ENCODE results near the gene RAB3C. TPM values are rescaled to one million over a fixed set of nuclear protein-coding genes. Genes with fewer than 3 reads are reported as not detected.

Gene RAB3C
- total RNA-seq, 1 donor from 2014 or later, result 3.8 TPM

DNA sequence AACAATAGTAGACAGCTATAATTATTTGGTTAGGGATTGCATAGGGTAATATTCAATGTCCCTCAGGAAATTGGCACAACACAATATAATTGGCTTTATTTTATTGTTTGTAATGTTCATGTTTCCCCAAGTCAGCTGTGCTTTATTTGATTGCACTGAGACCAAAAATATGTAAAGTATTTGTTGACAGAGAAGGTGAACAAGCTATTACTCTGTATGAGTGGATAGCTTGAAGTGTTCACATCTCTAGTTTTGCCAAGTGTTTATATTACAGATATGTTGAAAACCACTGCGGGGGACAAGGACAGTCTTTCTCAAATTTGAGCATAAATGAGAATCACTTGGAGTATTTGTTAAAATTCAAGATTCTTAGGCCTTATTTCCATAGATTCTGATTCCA lies 83.3 kb downstream of the RAB3C start:
- peaks cover 9% of the 10 kb centered on the region for H3K4me1 Mint-ChIP-seq
- no peak overlapping the region for H3K4me3 ChIP-seq
- H3K27ac ChIP-seq, result no peak overlapping the region

GRCh38 chr5:58666598-58667581 lies 84.0 kb downstream of the RAB3C start:
- Histone ChIP-seq H3K27me3 (no peaks in the 10 kb centered on the region), H3K36me3 (no peaks in the 10 kb centered on the region), H4K20me1 (ENCODE audit: low read depth) (no peaks in the 10 kb centered on the region), H3F3A (ENCODE audit: low read depth) (no peaks in the 10 kb centered on the region), H3K79me2 (ENCODE audit: low read depth) (no peaks in the 10 kb centered on the region), H3K4me1 (peaks cover 14% of the 10 kb centered on the region), H2AFZ (replicated peaks) (peak overlapping the region; percentile 76), H3K9me3 (ENCODE audit: low read depth) (no peaks in the 10 kb centered on the region), H3K27ac (no peak overlapping the region), H3K4me2 (peak overlapping the region; percentile 17), H3K9ac (no peak overlapping the region), H3K4me3 (no peak overlapping the region)
- DNase-seq (ENCODE audit: low spot score), result peak; percentile 61
- Mint-ChIP-seq H3K36me3 (no peaks in the 10 kb centered on the region), H3K27ac (no peak overlapping the region), H3K9me3 (peaks cover 3% of the 10 kb centered on the region), H3K27me3 (ENCODE audit: insufficient read depth, low read depth) (peaks cover 2% of the 10 kb centered on the region), H3K4me1 (peaks cover 9% of the 10 kb centered on the region), H3K4me3 (no peak overlapping the region)
- TF ChIP-seq EZH2 (IDR thresholded peaks at IDR 0.05), result no peak
- no peak for TF ChIP-seq CTCF (IDR thresholded peaks at IDR 0.05)
- no peak for TF ChIP-seq EZH2phosphoT487 (IDR thresholded peaks at IDR 0.05)

More for the DNA sequence above, 83.3 kb downstream of the RAB3C start:
- Histone ChIP-seq H3K9ac (no peak overlapping the region), H3K9me3 (ENCODE audit: low read depth) (no peaks in the 10 kb centered on the region), H3F3A (ENCODE audit: low read depth) (no peaks in the 10 kb centered on the region), H2AFZ (replicated peaks) (no peak overlapping the region), H3K4me2 (no peak overlapping the region), H4K20me1 (ENCODE audit: low read depth) (no peaks in the 10 kb centered on the region), H3K27me3 (no peaks in the 10 kb centered on the region), H3K36me3 (no peaks in the 10 kb centered on the region), H3K4me1 (peaks cover 14% of the 10 kb centered on the region), H3K79me2 (ENCODE audit: low read depth) (no peaks in the 10 kb centered on the region)
- Mint-ChIP-seq H3K36me3 (no peaks in the 10 kb centered on the region), H3K4me3 (no peak overlapping the region), H3K9me3 (peaks cover 3% of the 10 kb centered on the region), H3K27me3 (ENCODE audit: insufficient read depth, low read depth) (peaks cover 2% of the 10 kb centered on the region), H3K27ac (no peak overlapping the region)
- no peak for TF ChIP-seq CTCF (IDR thresholded peaks at IDR 0.05)
- TF ChIP-seq EZH2 (IDR thresholded peaks at IDR 0.05), result no peak
- no peak for TF ChIP-seq EZH2phosphoT487 (IDR thresholded peaks at IDR 0.05)
- DNase-seq (ENCODE audit: low spot score), result no peak

GRCh38 chr5:58670582-58670981 lies 87.7 kb downstream of the RAB3C start:
- H3K9me3 ChIP-seq (ENCODE audit: low read depth), result no peaks in the 10 kb centered on the region
- H3K4me1 Mint-ChIP-seq, result peaks cover 9% of the 10 kb centered on the region
- TF ChIP-seq EZH2 (IDR thresholded peaks at IDR 0.05) (no peak), EZH2phosphoT487 (IDR thresholded peaks at IDR 0.05) (no peak), CTCF (IDR thresholded peaks at IDR 0.05) (no peak)
- H3K36me3 ChIP-seq, result no peaks in the 10 kb centered on the region
- H3K4me3 Mint-ChIP-seq, result no peak overlapping the region
- no peak overlapping the region for H3K27ac Mint-ChIP-seq
- no peak overlapping the region for H3K4me2 ChIP-seq
- H3K79me2 ChIP-seq (ENCODE audit: low read depth), result no peaks in the 10 kb centered on the region
- H3K27me3 Mint-ChIP-seq (ENCODE audit: insufficient read depth, low read depth), result no peaks in the 10 kb centered on the region
- no peaks in the 10 kb centered on the region for H3K36me3 Mint-ChIP-seq
- H3K4me1 ChIP-seq, result peaks cover 14% of the 10 kb centered on the region
- no peak overlapping the region for H3K9ac ChIP-seq
- H3K27ac ChIP-seq, result no peak overlapping the region
- no peak for DNase-seq (ENCODE audit: low spot score)
- H4K20me1 ChIP-seq (ENCODE audit: low read depth), result no peaks in the 10 kb centered on the region
- no peaks in the 10 kb centered on the region for H3F3A ChIP-seq (ENCODE audit: low read depth)
- no peaks in the 10 kb centered on the region for H3K27me3 ChIP-seq
- H2AFZ ChIP-seq (replicated peaks), result no peak overlapping the region
- no peaks in the 10 kb centered on the region for H3K9me3 Mint-ChIP-seq
- no peak overlapping the region for H3K4me3 ChIP-seq

Data from neural progenitor cell (in vitro differentiated cells).